HG03575 (cell line): Measurements from ENCODE around the gene CD38.
"Not testable (repeated sequence)": the region's sequence is repeated elsewhere in the genome, so short reads cannot be mapped to it uniquely, and the experiment has no call there.

ENCODE experiments used
- ATAC-seq: cut with Tn5 transposase; IDR thresholded peaks from one replicate; pipeline ENCODE4 v1.9.1; 2021; ENCODE audit not compliant: unreplicated experiment, insufficient number of reproducible peaks, low FRiP score; ENCODE audit errors: extremely low read depth

The CD38 gene

GRCh38 chr4:15848191-15848842 is 70.2 kb downstream of the CD38 start:
- no peak for ATAC-seq

- no peak for ATAC-seq
Observed at GRCh38 chr4:15851969-15852368, 73.8 kb downstream of the CD38 start.

DNA sequence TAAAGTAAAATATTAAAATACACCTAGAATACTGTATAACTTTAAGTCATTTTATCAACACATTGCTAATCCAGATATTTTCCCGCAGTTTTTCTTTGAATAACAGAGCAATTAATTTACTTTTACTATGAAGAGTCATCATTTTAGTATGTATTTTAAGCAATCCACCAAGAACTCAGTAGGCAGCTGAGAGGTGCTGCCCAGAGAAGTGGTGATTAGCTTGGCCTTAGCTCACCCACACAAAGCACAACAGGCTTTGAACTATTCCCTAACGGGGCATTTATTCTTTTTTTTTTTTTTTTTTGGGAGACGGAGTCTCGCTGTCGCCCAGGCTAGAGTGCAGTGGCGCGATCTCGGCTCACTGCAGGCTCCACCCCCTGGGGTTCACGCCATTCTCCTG is 74.4 kb downstream of the CD38 start:
- ATAC-seq = no peak

- no peak for ATAC-seq
Observed at GRCh38 chr4:15853345-15853744, 75.2 kb downstream of the CD38 start.

DNA sequence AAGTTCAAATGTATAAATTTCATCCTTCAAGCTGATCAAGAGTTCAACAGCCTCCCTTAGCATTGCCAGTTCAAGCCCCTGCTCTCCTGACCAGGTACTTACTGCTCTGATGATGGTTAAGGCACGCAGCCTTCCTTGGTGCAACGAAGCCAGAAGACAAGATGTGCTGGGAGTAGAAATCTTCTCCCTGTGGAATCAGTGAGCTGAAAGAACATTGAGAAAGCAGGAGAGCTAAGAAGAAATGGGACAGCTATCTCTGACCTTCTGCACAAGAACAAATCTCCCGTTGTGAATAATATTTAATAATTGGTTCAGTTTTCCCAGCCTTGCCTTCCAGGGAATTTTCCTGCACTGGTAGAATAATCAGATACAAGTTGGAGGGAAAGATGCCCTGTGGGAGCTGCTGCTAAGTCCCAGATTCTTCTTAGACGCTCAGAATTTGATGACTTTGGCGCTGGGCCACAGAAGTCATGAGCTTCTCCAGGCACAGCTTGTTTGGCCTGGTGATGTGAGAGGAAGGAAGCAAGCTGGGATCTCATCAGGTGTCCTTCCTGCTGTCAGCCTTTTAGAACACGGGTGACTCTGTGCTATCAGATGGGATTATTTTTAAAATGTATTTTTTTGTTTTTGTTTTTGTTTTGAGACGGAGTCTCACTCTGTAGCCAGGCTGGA is 77.8 kb downstream of the CD38 start:
- ATAC-seq = no peak

- ATAC-seq = not testable (repeated sequence)
Observed at GRCh38 chr4:15861198-15861597, 83.1 kb downstream of the CD38 start.

DNA sequence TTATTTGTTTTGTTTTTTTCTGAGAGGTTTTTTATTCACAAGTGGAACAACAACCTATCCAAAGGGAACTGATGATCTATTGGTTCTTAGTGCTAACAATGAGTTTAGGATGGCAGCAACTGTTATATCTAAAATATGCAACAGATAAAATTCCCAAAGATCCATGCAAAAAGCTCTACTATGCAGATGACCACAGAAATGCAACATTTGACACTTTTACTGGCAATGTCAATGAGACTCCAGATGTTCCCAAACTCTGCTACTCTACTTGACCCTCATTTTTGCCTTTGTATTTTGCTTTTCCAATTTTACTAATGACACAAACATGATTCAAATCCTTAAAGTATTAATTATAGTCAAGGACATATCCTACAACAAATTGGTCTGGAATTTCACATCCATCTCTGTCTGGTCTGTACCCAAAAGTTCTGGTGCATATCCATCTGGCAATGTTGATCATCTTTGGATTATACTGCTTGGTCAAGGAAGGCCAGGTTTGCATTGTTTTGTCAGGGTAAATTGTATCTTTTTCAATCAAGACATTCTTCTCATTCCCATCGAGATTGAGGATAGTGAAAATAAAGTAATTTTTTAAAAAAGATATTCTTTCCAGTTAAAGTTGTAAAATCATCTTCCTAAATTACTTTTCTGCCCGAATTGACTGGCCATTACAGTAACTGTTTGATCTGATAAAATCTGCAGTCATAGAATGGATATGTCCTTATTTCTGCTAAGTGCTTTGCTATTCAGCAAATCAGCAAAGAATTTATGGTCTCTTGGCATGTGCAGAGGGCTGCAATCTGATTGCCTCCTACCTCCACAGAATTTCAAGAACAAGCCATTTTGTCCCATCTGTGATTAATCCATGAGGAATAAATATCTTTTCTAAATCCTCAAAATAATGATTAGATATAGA is 86.8 kb downstream of the CD38 start:
- ATAC-seq = no peak

GRCh38 chr4:15868111-15868510 is 90.0 kb downstream of the CD38 start:
- ATAC-seq = no peak

DNA sequence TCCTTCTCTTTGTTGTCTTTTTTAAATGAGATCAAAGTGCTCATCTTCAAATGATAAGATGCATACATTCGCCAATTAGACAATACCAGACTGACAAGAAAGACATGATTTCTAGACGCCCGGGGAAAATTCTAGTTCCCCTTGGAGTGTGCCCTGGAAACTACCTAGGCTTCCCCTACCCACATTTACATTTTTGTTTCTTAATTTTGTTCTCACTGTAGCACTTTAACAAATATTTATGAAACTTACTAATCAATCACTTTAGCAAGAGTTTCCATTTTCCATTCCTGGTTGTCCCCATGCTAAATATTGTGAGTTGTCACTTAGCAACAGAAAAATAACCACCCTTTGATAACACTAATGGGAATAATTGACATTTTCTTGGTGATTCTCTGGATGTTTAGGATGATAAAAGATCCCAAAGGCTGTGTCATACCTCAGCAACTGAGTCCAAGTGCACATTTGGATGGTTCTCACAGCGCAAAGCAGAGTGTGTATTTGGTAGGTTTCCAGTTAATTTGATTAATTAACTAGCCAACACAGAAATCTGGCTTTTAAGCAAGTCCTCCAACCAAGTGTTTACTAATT is 90.8 kb downstream of the CD38 start:
- ATAC-seq = no peak

DNA sequence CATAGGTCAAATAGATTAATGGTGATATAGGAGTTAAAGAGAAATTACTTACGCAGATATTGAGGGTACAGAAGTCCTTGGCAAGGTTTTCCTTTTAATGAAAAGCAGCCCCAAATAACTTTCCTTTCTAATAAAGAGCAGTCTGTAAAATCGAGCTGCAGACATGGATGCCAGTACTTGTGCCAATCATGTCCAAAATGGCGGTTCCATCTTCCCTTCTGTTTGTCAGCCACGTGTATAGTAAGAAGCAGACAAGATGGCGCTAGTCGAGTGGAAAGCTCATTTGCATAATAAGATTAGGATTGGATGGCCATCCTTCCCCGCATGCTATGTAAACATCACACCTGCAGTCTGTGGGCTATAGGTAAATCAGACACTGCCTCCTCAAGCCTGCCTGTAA is 92.0 kb downstream of the CD38 start:
- no peak for ATAC-seq

GRCh38 chr4:15870921-15871664 is 93.0 kb downstream of the CD38 start:
- ATAC-seq = no peak

DNA sequence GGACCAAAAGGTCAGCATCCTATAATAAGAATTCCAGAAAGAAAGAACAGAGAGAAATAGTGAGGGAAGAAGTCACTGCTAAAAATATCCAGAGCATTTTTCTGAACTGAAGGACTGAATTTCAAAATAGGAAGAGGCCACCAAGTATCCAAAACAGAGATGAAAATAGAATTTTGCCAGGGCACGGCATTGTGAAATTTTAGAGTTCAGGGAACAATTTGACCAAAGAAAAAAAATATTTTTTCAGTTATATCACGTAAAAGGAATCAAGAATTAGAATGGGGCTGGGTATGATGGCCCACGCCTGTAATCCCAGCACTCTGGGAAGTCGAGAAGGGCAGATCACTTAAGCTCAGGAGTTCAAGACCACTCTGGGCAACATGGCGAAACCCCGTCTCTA is 95.0 kb downstream of the CD38 start:
- no peak for ATAC-seq

DNA sequence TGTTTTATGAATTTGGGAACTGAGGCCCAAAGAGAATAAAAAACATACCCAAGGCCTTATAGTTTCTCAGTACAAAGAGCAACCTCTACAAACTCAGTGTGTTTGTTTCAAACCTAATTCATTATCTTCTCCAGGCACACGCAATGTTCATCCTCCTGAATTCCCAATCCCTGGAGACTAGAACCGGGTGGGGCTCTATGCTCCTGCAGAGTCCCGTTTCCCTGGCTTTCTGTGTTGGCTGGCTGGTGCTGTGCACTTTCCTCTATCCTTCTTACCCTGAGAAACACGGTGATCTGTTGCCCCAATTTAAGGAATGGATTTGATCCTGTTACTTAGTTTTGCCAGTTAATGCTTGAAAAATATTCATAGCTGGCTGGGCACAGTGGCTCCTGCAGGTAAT is 96.5 kb downstream of the CD38 start:
- no peak for ATAC-seq

GRCh38 chr4:15875663-15876460 is 97.7 kb downstream of the CD38 start:
- ATAC-seq = no peak

- ATAC-seq = no peak
Observed at GRCh38 chr4:15878011-15878410, 99.9 kb downstream of the CD38 start.

- ATAC-seq = no peak
Observed at GRCh38 chr4:15881820-15882219, 103.7 kb downstream of the CD38 start.

- ATAC-seq = no peak
Observed at GRCh38 chr4:15882675-15883086, 104.6 kb downstream of the CD38 start.

DNA sequence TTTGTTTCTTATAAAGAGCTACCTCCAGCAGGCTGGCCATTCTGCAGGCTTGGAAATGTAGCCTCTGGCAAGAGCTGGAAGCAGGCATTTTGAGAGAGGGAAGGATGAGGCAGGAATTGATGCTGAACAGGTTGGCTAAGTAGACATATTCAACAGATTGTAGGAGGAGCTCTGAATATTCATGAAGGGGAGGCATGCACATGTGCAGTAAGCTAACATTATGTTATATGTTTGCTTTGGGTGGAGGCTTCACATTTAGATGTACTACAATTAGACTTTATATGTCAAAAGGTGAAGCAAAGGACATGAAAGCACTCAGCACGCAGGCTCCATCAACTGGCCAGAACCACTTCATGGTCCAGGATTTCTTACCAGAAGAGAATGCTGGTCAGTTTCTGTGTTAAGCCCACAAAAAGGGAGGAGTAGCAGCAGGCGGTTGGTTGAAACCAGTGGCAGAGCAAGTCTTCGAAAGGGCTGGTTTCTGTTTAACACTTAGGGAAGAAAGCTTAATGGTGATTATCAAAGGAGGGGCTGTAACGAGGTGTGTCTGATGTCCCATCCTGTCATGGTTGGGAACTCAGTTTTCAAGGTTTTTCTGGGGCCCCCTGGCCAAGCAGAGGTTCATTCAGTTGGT is 105.6 kb downstream of the CD38 start:
- no peak for ATAC-seq
